Measurements from ENCODE around the gene FHIT.

DNA sequence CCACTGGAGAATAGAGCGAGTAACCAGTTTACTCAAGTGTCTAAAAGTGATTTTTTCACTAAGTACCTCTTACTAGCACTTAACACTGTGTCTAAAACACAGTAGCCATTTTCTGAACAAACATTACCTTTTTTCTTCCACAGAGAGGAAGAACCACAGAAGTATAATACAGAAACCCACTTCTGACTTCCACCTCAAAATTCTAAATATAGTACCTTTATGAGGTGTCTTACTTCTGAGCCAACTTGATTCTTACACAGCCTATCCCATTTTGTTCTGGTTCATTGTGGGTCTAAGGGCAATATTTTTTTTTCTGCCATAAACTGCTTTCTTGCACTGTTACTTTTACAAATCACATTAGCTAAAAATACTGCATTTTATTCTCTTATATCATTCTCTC lies 821.0 kb downstream of the FHIT start:
- TF ChIP-seq, protein P1, sequence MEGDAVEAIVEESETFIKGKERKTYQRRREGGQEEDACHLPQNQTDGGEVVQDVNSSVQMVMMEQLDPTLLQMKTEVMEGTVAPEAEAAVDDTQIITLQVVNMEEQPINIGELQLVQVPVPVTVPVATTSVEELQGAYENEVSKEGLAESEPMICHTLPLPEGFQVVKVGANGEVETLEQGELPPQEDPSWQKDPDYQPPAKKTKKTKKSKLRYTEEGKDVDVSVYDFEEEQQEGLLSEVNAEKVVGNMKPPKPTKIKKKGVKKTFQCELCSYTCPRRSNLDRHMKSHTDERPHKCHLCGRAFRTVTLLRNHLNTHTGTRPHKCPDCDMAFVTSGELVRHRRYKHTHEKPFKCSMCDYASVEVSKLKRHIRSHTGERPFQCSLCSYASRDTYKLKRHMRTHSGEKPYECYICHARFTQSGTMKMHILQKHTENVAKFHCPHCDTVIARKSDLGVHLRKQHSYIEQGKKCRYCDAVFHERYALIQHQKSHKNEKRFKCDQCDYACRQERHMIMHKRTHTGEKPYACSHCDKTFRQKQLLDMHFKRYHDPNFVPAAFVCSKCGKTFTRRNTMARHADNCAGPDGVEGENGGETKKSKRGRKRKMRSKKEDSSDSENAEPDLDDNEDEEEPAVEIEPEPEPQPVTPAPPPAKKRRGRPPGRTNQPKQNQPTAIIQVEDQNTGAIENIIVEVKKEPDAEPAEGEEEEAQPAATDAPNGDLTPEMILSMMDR (IDR thresholded peaks at IDR 0.05; ENCODE audit: low read depth, low read length, poor library complexity, severe bottlenecking): no peak
- no peak for TF ChIP-seq EZH2phosphoT487 (IDR thresholded peaks at IDR 0.05; ENCODE audit: borderline replicate concordance, low read length)
